HG03354 (cell line): Measurements from ENCODE around the gene LENG1.

Experiments used
- ATAC-seq: cut with Tn5 transposase; IDR thresholded peaks from one replicate; pipeline ENCODE4 v1.9.1; 2021; ENCODE audit warnings: mild to moderate bottlenecking; ENCODE audit not compliant: unreplicated experiment, poor library complexity, severe bottlenecking

Gene LENG1

DNA sequence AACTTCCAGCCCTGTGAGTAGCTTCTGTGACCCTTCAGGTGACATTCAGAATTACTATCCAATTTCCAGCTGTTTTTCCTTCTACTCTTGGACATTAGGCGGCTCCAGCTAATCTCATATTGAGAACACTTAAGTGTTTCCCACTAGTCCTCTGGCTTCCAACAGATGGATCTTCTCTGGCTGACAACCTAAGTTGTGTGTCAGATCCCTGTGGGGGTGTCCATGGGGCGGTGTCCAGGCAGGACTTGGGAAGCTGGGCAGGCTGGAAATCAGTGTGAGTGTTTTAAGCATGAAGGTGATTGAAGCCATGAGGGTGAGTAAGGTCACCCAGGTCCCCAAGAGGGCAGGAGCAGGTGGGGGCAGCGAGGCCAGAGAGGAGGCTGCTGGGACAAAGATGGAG lies 11.8 kb downstream of the LENG1 start:
- ATAC-seq = no peak

DNA sequence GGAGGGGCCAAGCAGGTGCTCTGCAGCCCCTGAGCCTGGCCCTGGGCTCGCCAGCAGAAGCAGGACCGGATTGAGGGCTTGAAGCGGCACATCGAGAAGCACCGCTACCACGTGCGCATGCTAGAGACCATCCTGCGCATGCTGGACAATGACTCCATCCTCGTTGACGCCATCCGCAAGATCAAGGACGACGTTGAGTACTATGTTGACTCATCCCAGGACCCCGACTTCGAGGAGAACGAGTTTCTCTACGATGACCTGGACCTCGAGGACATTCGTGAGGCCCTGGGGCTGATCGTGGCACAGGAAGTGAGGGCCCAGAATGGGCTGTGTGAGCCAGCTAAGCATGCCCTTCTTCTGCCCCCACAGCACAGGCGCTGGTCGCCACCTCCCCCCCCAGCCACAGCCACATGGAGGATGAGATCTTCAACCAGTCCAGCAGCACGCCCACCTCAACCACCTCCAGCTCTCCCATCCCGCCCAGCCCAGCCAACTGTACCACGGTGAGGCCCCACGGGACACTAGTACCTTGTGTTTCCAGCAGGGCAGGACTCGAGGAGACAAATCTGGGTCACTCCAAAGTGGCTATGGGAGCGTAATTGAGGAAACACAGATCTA lies 13.9 kb downstream of the LENG1 start:
- ATAC-seq = no peak

GRCh38 chr19:54142166-54142780 lies 17.2 kb downstream of the LENG1 start:
- ATAC-seq = no peak

GRCh38 chr19:54141356-54141755 lies 18.2 kb downstream of the LENG1 start:
- no peak for ATAC-seq

GRCh38 chr19:54138489-54139256 lies 20.8 kb downstream of the LENG1 start:
- no peak for ATAC-seq

GRCh38 chr19:54137699-54138488 lies 21.6 kb downstream of the LENG1 start, which contains the start of gene CNOT3:
Gene CNOT3 (plus strand): TSS chr19:54137762. CDS start chr19:54142979, 5,217 bp downstream.
- ATAC-seq = no peak

DNA sequence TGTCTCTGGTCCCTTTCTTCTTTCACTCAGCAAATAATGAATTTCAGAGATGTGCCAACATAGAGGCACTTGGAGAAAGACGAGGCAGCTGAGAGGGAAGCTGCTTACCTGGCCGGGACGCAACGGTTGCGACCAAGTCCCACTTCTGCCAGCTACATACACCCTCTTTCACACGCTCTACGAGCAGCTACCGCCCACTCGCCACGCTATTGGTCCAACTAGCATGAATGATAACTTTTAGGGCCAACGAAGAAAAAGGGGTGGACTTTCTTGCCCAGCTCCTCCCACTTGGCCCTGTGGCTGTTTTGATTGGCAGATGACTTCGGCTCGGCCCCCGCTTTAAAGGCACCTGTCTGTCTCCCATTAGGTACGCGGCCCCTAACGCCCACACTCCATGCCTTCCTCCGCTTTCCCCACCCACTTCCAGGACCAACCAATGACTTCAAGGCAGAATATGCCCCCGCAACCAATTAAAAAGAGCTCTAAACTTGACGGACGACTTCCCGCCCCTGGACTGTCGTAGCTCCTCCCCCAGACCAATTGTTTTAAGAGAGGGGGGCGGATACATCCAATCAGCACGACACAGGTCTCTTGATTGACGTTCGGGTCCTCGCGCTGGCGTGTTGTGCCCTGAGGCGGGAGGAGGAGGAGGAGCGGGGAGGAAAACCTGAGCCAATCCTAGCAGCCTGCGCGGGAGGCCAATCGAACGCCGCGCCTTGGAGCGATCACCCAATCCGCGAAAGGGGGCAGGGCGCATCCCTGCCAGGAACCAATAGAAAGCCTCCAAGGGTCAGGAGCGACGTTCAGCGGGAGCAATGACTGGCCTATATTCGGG lies 22.4 kb downstream of the LENG1 start:
- peak; percentile 83 for ATAC-seq

GRCh38 chr19:54136086-54136863 lies 23.2 kb downstream of the LENG1 start:
- no peak for ATAC-seq

DNA sequence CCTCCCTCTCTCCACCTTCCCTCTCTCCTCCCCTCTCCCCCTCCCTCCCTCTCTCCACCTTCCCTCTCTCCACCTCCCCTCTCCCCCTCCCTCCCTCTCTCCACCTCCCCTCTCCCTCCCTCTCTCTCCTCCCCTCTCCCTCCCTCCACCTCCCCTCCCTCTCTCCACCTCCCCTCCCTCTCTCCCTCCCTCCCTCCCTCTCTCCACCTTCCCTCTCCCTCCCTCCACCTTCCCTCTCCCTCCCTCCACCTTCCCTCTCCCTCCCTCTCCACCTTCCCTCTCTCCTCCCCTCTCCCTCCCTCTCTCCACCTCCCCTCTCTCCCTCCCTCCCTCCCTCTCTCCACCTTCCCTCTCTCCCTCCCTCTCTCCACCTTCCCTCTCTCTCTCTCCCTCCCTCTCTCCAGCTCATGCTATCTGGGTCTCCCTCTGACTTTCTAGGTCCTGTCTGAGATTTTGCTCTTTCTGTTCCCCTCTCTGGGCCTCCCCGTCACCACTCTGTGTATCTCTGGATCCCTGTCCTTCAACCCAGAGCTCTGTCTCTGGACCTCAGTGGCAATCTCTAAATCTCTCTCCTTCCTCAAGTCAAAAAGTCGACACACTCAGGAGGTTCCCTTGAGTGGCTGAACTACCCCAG lies 25.4 kb downstream of the LENG1 start:
- no peak for ATAC-seq

- no peak for ATAC-seq
These were observed 26.1 kb downstream of the LENG1 start for GRCh38 chr19:54133312-54133956.

DNA sequence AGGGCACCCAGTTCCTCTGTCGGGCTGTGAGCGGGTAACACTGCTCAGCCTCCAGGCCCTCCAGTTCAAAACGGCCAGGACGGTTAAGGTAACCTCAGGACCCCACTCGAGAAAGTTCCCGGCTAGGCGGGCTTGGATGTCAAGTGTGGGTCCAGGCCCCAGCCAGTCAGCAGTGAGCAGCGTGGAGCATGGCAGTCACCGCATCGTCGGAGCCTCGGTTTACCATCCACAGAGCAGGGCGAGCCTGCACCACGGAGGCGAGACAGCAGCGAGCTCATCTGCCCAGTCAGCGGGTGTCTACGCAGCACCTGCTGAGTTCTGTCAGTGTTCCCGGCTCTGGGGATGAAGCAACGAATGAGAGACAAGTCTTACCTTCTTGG lies 29.9 kb downstream of the LENG1 start:
- no peak for ATAC-seq

- no peak for ATAC-seq
These were observed 30.5 kb downstream of the LENG1 start for GRCh38 chr19:54128796-54129616.

GRCh38 chr19:54128441-54128725 lies 31.1 kb downstream of the LENG1 start:
- no peak for ATAC-seq

- no peak for ATAC-seq
These were observed 31.7 kb downstream of the LENG1 start for GRCh38 chr19:54127688-54128440.

- no peak for ATAC-seq
These were observed 33.8 kb downstream of the LENG1 start for GRCh38 chr19:54125713-54126112.

GRCh38 chr19:54124393-54124792 lies 35.1 kb downstream of the LENG1 start:
- no peak for ATAC-seq
